AG04449 (cell line): ENCODE measurements around the gene RHOF.

Source experiments
- CTCF ChIA-PET: fragments of 350-600 bp; formaldehyde crosslinking; extraction: SDS; loops from one replicate; lab custom pipeline; 2021; ENCODE audit warnings: antibody characterized with exemption; lab: Yijun Ruan, JAX
- POLR2A ChIA-PET: fragments of 400-600, 350-600 bp; formaldehyde crosslinking; extraction: SDS; loops from one replicate; lab custom pipeline; 2020; ENCODE audit warnings: antibody characterized with exemption, inconsistent platforms; lab: Yijun Ruan, JAX
- DNase-seq: peaks from one replicate; pipeline ENCODE4 v3.0.0-alpha.2; 2010; ENCODE audit warnings: low read depth, low spot score
- H3K4me3 ChIP-seq: 2 replicates; pipeline ENCODE4 v1.5.1; 2011; ENCODE audit warnings: low read depth, mild to moderate bottlenecking, control low read depth, low read length
- TF ChIP-seq, protein P1 (sequence below): IDR thresholded peaks from one replicate; pipeline ENCODE4 v1.5.1; 2011; ENCODE audit warnings: mild to moderate bottlenecking, moderate library complexity, low read length, control low read depth, inconsistent platforms; ENCODE audit not compliant: insufficient read depth; ENCODE audit errors: missing control alignments

The RHOF gene

DNA sequence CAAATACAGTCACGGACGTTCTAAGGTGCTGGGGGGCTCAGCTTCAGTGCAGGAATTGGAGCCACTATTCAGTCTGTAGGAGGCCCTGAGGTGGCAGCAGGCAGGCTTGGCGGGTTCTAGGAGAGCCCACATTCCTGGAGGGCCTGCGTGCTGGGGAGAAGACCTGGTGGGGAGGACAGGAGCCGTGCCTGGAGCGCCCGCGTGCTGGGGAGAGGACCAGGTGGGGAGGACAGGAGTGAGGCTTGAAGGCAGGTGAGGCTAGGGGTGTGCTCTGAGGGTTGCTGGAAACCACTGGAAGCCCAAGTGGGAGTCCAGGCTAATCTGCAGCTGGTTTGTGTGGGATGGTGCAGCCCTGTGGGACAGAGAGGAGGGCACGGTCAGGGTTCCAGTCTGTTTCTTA, 23.1 kb downstream of the RHOF start:
- ChIA-PET POLR2A (no interaction called here), CTCF (interaction anchor here (1.0 to 1.9 kb wide), 3 partner anchors 11 to 70 kb away, joined by 3 to 16 read pairs (median 3); partner anchors contain the start of gene RHOF)
- TF ChIP-seq, protein P1, sequence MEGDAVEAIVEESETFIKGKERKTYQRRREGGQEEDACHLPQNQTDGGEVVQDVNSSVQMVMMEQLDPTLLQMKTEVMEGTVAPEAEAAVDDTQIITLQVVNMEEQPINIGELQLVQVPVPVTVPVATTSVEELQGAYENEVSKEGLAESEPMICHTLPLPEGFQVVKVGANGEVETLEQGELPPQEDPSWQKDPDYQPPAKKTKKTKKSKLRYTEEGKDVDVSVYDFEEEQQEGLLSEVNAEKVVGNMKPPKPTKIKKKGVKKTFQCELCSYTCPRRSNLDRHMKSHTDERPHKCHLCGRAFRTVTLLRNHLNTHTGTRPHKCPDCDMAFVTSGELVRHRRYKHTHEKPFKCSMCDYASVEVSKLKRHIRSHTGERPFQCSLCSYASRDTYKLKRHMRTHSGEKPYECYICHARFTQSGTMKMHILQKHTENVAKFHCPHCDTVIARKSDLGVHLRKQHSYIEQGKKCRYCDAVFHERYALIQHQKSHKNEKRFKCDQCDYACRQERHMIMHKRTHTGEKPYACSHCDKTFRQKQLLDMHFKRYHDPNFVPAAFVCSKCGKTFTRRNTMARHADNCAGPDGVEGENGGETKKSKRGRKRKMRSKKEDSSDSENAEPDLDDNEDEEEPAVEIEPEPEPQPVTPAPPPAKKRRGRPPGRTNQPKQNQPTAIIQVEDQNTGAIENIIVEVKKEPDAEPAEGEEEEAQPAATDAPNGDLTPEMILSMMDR = no peak
- no peak overlapping the region for H3K4me3 ChIP-seq
- no peak for DNase-seq

DNA sequence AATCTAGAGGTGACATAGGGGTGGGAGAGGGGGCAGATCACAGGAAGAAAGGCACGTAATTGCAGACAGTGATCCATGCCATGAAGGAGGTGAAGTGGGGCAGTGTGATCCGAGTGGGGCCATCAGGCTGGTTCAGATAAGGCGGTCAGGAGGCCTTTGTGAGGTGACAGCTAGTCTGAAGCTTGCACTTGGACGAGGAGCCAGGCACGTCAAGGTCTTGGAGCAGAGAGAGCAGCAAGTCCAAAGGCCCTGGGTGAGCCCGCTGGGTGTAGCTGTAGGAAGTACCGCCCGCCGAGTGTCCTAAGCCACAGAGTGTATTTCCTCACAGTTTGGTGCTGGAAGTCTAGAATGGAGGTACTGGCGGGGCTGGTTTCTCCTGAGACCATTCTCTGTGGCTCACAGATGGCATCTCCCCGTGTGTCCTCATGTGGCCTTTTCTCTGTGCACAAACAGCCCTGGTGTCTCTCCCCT, 23.6 kb downstream of the RHOF start:
- CTCF ChIA-PET = interaction anchor here (0.6 to 1.9 kb wide), 6 partner anchors 8 to 87 kb away, joined by 3 to 16 read pairs (median 4); partner anchors contain the start of gene RHOF
- no peak overlapping the region for H3K4me3 ChIP-seq
- POLR2A ChIA-PET = no interaction called here
- no peak for DNase-seq
- TF ChIP-seq, protein P1 = no peak

DNA sequence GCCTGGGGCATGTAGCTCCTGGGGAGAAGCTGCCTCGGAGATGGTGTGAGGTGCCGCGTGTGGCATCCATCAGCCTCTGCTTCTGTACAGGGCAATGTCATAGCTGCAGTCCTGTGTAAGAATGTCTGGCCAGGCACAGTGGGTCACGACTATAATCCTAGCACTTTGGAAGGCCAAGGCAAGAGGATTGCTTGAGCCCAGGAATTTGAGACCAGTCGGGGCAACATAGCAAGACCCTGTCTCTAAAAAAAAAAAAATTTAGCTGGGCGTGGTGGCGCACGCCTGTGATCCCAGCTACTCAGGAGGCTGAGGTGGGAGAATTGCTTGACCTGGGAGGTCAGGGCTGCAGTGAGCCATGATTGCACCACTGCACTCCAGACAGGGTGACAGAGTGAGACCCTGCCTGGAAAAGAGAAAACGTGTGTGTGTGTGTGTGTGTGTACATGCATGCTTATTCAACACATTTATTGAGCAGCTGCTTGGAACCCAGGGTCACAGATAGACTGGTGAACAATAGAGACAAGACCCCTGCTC, 24.1 kb downstream of the RHOF start:
- ChIA-PET POLR2A (no interaction called here), CTCF (interaction anchor here (0.6 to 1.9 kb wide), 7 partner anchors 8 to 217 kb away, joined by 3 to 16 read pairs (median 3); partner anchors contain the start of gene RHOF)
- no peak for DNase-seq
- H3K4me3 ChIP-seq = no peak overlapping the region
- TF ChIP-seq, protein P1 = no peak

DNA sequence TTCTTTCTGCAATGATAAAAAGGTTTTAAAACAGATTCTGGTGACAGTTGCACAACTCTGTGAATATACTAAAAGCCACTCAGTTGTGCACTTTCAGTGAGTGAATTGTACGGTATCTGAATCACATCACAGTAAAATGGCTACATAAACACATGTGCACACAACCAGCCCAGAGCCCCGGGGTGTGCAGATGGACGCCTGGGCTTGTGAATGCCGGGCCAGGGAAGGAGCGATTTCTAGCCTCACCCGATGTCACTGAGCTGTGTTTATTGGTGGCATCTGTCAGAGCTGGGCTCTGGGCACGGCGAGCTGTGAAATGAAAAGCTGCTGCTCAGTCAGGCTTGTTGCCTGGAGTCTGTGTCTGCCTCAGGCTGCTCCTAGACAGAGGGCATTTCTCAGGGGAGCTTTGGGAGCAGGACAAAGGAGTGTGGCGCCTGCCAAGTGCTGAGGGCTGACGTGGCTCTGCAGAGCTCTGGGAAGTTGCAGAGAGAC, 25.9 kb downstream of the RHOF start:
- CTCF ChIA-PET = interaction anchor here (0.6 to 5.0 kb wide), 7 partner anchors 9 to 214 kb away, joined by 3 to 34 read pairs (median 4); partner anchors contain the start of gene RHOF
- POLR2A ChIA-PET = no interaction called here
- H3K4me3 ChIP-seq = no peak overlapping the region; the same call in 1 of the 2 replicates
- TF ChIP-seq, protein P1 = no peak
- no peak for DNase-seq

DNA sequence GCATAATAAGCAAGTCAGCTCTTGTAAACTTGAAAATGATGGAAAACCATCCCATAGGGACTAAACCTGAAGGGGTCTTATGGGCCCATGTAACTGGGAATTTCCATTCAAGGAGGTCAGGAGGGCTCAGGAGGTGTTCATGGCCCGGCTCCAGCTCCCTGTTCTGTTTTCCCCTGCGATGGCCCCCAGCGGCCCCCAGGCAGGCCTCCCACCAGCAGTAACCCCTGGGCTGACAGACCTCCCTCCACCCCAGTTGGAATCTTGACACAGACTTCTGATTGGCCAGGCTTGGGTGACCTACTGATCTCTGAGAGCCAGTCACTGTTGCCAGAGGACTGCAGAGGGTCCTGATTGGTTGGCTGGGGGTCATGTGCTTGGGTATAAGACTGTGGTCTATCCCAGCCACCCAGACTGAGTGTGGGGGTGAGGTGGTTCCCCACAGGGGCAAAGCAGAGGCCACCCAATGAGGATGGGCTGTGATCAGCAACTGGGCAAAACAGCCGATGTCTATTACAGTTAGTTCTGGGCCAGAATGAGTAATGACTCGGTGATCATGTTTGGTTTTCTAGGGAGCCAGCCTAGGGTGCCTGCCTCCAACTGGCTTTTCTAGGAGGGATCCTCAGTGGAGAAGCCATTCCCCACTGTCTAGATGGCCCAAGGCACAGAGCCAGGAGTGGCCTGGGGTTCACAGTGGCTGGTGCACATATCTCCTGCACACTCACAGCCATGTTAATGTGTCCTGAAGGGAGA, 27.0 kb downstream of the RHOF start:
- CTCF ChIA-PET = interaction anchor here (0.6 to 5.0 kb wide), 8 partner anchors 8 to 214 kb away, joined by 3 to 34 read pairs (median 10); partner anchors contain the start of gene RHOF
- no peak overlapping the region for H3K4me3 ChIP-seq
- no peak for DNase-seq
- POLR2A ChIA-PET = interaction anchor here (0.6 kb wide), 1 partner anchor 20 kb away, joined by 3 read pairs; no protein-coding TSS in a partner anchor
- TF ChIP-seq, protein P1 = no peak
